Spleen (tissue), 7 donors: ENCODE data around the gene SLC2A10.

Source experiments
- CTCF ChIP-seq, 11 experiments: fragments of 200-600 bp in 7 of 11; fragments of 450-650 bp in 4 of 11; sonication (generic) in 4 of 11; IDR thresholded peaks in 8 of 11; conservative IDR thresholded peaks in 3 of 11; 1 replicate in 7 of 11; 2 replicates in 4 of 11; pipeline versions ENCODE4 v1.4.0 to v1.8.0; 2016 to 2021; ENCODE audit warnings: antibody characterized with exemption in 11 of 11, inconsistent platforms in 4 of 11, mild to moderate bottlenecking in 1 of 11
- POLR2A ChIP-seq, 3 donors: fragments of 450-650 bp; IDR thresholded peaks; one replicate each; pipeline ENCODE4 v1.5.1; 2017; ENCODE audit warnings: antibody characterized with exemption in 3 of 3, mild to moderate bottlenecking in 1 of 3
- donor health status: DM: no; HTN: no; CAD: no; lungs with moderate emphysema.
- donor health status: DM: no; HTN: no; CAD: no.
- donor health status: DM: no; HTN: no; CAD: no.

DNA sequence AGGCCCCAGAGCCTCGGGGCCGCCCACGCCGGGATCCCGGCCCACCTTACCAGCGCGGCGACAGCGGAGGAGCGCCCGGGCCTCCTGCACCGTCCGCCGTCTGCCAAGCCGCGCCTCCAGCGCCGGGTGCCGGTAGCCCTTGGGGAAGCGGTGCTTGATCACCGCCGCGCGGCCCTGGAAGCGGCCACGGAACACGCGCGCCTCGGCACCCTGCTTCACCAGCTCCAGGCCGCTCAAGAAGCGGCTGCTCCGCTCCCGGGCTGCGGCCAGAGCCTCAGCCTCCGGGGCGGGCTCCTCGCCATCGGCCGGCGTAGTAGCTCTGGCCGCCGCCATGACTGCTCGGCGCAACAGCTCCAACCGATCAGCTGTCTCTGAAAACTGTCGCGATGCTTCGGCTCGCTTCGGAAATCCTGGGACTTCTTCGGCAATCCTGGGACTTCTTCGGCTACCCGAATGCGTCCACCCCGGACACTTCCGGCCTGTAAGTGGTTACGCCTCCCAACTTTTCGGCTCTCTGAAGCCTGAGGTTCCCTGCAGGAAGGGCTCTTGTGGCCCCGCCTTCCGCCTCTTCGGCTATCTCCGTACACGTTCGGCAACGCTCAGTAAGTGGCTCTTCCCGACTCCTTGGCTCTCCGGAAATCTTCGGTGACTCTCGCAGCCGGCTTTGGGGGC, 20.2 kb upstream of the SLC2A10 start, which contains the start of gene TP53RK:
- TF ChIP-seq CTCF (IDR thresholded peaks at IDR 0.05 in 8 of 11, conservative IDR thresholded peaks at IDR 0.05 in 3 of 11) (peak; percentile 42 to 80 (median 50)), POLR2A (IDR thresholded peaks at IDR 0.05) (peak in 2 of 3 donors; percentile 16 to 42)
